Stimulated activated CD8-positive, alpha-beta memory T cell treated with anti-CD3 and anti-CD28 coated beads, Interleukin-15, amount 100 ng/mL, for 1 hour (primary cell): Measurements from ENCODE around the gene MAOA.

Source experiments
- DNase-seq: peaks from one replicate; pipeline ENCODE4 v3.0.0-alpha.2; 2020; ENCODE audit warnings: low read depth

MAOA gene

GRCh38 chrX:43785930-43786591, 130.0 kb downstream of the MAOA start:
- DNase-seq = no peak
